KBM-7 (cell line): ENCODE data around the gene MARCKS.
"Not testable (repeated sequence)": the region's sequence is repeated elsewhere in the genome, so short reads cannot be mapped to it uniquely, and the experiment has no call there.

Experiments used
- DNase-seq: peaks from one replicate; pipeline ENCODE4 v3.0.0-alpha.2; 2015
- in situ Hi-C: fragments of 300-500 bp; cut with MboI; formaldehyde crosslinking; loops from 2 replicates; pipeline ENCODE4 v1.14.3; 2020; ENCODE audit warnings: low sequenced_read_pairs, low pct_unique_long_range_greater_than_20kb, mixed read lengths

MARCKS gene

DNA sequence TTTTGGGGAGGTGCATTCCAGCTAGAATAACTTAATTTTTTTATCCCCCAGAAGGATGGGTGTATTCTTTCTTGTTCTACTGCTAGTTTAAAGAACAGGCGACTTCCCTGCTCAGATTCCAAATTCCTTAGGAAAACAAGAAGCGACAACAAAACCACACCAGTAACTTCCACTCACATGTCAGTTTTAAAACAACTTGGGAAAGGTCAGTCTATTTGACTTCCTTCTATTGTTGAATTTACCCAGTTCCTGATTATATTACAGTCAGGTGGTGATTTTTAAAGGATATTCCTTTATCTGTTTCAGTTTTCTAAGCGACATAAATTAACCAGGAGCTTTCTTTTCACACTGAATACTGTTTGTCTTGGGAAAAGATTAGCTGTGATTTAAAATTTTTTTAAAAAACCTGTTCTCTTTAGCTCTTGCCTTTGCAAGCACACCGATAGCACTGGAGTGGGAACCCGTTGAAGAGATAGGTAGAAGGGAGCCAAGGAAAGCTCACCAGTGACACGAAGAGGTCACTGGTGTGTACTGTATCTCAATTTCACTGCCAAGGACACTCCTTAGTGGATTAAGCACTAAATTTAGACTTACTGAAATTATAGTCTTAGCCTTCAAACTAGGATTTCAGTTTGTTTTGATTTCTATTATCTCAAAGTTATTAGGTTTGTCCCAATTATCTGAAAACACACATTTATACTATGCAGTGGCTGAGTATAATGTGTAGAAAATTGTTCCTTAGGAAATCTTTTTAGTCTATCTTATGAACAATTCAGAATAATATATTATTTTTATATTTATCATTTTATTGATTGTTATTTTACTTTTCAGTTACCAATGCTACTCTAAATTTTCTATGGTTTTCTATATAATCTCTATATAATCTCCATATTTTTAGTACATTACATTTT lies 22.3 kb downstream of the MARCKS start:
- DNase-seq: peak; percentile 81
- in situ Hi-C loops: no loop called here

DNA sequence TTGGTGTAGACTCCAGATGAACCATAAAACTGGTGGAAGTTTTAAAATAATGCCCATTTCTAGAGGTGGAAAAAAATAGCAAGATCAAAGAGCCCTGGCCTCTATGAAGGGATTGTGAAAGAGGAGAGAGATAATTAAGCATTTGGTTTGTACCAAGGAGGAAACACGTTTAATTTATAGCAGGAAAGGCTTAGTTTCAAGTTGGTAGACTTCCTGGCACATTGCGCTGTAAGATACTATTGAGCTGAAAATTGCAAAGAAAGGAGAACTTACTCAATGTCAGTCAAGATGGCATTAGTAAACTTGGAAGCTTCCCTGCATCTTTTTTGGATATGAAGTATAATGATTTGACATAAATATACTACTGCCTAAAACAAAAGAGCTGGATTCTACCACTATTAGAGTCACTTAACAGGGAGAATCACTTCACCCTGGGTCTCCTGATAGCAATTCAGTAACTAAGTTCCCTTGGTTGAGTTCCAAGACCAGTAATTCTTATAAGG lies 24.4 kb downstream of the MARCKS start:
- DNase-seq: peak; percentile 71
- in situ Hi-C loops: no loop called here

DNA sequence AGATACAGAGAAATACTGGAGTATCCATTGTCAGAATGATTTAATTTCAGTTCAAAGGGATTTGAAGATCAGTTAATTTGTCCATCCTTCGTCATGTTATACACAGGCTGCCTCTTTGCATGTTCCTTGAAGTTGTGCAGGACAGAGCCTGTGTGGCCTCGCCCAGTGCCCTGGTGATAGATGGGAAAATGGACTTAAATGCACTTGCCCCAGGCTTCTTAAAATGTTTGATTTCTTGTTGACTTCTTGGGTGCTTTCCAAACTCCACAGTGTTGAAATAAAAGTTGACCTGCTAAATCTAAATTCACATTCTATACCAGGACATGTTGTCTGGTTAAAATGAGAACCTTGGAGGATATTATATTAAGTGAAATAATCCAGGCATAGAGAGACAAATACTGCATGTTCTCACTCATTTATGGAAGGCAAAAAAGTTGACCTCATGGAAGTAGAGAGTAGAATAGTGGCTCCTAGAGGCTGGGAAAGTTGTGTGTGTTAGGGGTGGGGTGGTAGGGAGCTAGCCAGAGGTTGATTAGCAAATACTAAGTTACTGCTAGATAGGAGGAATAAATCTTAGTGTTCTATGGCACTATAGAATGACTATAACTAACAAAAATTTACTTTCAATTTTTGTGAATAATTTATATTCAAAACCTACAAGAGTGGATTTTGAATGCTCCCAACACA lies 25.3 kb downstream of the MARCKS start:
- in situ Hi-C loops: no loop called here
- no peak for DNase-seq

GRCh38 chr6:113884011-113884410 lies 26.9 kb downstream of the MARCKS start:
- in situ Hi-C loops: no loop called here
- DNase-seq: no peak

GRCh38 chr6:113886512-113886911 lies 29.4 kb downstream of the MARCKS start:
- DNase-seq: no peak
- in situ Hi-C loops: no loop called here

- in situ Hi-C loops: no loop called here
- no peak for DNase-seq
Measured at GRCh38 chr6:113888493-113888892, 31.3 kb downstream of the MARCKS start.

- in situ Hi-C loops: no loop called here
- no peak for DNase-seq
Measured at GRCh38 chr6:113888956-113889630, 31.9 kb downstream of the MARCKS start.

DNA sequence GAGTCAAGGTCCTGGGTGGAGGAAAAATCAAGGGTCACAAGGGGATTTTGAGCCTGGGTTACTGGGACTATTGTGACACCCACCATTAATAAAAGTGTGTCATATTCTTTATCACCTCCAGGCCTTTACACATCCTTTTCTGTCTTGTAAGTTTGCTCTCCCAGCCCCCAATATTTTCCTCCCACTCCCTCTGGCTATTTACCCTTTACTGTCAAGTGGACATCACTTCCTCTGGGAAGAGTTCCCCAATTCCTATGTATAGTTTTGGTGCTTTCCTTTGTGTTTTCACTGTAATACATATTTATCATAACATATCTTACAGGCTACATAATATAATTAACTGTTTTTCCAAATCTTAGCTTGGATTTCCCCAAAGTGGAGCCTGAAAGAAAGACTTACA lies 36.3 kb downstream of the MARCKS start:
- in situ Hi-C loops: no loop called here
- no peak for DNase-seq

DNA sequence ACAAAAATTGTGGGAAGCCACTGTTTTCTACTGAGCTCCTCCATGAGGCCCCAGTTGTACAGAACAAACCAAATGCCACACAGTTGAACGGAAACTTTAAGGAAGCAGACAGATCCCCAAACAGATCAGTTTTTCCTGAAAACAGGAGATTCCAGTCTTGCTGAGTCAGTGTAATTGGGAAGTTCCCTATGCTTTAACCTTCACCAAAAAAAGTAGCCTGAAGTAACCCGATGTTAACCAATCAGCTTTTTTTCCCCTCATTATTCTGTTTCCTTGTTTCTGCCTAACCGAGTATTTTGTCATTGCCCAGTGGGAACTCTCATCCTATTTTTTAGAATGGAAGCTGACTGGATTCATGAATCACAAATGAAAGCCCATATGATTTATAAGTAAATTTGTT lies 36.7 kb downstream of the MARCKS start:
- in situ Hi-C loops: no loop called here
- DNase-seq: no peak

- DNase-seq: peak; percentile 20
- in situ Hi-C loops: no loop called here
Measured at GRCh38 chr6:113894712-113895674, 37.8 kb downstream of the MARCKS start.

DNA sequence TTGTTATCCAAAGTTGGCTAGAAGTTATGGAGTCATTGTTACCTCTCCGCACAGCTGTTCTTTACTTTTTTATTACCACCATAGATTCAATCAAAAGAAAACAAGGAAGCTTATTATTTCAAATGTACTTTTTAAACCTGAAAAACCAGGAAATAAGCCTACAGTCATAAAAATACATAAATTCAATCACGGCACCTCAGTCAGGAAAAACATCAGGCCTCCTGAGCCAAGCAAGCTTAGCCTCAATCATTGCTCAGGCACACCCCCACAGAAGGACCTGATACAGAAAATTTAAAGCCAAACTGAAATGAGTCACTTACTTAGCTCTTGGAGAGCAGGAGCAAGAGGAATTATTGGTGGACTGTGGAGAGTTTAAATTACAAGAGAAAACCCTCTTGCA lies 44.3 kb downstream of the MARCKS start:
- in situ Hi-C loops: no loop called here
- no peak for DNase-seq

DNA sequence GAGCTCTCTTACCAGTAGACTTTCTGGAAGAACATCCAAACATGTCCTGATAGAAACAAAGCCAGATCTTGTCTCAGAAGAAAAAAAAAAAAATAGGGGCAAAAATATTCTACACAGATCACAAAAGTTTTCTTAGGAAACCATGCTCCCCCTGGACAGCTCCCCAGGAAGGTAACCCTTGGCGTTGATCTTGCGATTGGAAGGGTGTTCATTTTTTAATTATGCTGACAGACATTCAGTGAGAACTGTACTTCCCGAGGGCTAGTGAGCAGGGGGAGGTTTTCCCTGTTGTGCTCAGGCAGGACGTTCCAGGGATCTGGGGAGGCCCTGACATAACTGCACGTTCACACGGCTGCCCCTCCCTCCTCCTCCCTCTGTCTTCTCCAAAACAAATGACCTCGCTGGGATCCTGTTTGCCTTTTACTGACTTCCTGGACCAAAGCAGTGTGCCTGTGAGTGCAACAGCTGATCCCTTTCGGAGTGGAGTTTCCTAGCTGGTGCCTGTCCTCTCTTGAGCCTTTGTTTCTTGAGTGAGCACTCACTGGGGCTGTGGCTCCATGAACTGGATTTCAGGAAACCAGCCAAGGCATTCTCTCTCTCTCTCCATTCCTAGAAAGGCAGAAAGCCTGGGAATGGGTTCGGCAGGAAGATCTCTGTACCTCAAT lies 46.7 kb downstream of the MARCKS start:
- no peak for DNase-seq
- in situ Hi-C loops: no loop called here

DNA sequence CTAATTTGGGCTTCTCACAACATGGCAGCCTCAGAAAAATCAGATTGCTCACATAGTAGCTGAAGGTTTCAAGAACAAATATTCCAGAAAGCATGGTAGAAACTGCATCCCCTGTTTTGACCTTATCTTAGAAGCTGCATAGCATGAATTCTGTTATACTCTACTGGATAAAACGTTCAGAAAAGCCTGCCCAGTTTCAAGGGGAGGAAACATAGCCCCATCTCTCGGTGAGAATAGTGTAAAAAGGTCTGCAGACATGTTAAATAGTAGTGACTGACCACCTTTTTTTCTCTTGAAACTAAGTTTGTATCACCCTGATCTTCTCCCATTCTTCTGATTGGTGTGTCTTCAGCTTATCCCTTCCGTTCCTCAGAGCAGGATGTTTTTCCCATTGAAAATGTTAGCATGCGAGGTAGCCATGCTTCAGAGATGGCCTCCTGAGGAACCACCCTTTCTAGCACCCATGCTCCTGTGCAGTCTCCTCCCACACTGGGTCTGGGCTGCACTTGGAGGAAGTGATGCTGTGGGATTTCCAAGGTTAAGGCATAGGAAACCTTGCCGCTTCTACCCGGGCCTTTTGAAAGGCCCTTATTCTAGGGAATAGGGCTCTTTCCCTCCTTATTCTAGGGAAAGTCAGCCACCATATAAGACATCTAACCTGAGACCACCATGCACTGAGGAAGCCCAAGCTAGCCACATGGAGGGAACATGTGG lies 50.1 kb downstream of the MARCKS start:
- in situ Hi-C loops: no loop called here
- DNase-seq: peak; percentile 5

DNA sequence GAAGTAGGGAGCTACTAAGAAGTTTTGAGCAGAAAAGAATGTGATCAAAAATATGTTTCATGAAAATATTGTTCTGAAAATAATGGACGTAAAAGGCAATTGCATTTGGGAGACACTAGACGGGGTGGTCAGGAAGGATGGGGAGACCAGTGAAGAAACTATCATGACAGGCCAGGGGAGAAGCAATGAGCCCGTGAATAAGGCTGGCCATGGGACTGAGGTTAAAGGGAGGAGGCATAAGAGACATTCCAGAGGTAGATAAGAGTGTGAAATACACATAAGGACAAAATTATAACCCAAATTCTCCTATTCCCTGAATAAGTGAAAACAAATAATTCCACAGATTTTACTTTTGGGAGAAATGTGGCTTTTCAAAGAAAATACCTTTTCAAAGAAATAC lies 51.7 kb downstream of the MARCKS start:
- in situ Hi-C loops: no loop called here
- no peak for DNase-seq

DNA sequence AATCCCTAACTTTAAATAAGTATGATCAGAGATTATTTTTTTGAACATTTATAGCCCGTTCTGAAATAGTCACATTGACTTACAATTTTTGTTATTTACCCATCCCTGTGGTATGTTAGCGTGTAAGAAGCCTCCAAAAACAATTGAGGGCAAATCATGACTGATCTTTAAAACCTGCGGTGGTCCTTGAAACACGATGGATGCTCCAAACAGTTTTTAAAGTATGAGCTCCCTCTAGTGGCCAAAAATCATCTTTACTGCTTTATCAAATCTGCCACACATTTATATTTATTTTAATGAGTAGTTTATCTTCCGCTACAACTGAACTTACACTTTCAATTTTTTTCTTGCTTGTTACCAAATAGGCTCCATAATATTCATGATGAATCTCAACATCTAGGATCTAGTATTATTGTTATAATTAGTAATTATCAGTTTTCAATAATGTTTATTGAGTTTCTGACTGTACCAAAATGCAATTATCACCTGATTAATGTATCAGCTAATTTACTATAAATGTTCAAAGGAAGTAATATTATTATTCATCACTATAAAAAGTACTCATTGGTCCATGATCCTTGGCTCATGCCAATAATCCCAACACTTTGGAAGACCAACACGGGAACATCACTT lies 52.2 kb downstream of the MARCKS start:
- in situ Hi-C loops: no loop called here
- DNase-seq: peak; percentile 75

DNA sequence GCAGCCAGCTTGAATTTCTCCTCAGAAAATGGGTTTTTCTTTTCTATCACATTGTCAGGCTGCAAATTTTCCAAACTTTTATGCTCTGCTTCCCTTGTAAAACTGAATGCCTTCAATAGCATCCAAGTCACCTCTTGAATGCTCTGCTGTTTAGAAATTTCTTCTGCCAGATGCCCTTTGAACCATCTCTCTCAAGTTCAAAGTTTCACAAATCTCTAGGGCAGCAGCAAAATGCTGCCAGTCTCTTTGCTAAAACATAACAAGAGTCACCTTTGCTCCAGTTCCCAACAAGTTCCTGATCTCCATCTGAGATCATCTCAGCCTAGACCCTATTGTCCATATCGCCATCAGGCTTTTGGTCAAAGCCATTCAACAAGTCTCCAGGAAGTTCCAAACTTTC lies 53.1 kb downstream of the MARCKS start:
- DNase-seq, in situ Hi-C loops: not testable (repeated sequence)
